Body of pancreas (tissue), 4 donors: Measurements from ENCODE around the gene SLC34A3. TPM values are rescaled to one million over a fixed set of nuclear protein-coding genes. Genes with fewer than 3 reads are reported as not detected.

Experiments used
- ATAC-seq: fragments of 150-250 bp; one replicate; pipeline ENCODE4 v1.9.1; 2016
- DNase-seq, 4 donors: peaks; one replicate each; pipeline ENCODE4 v3.0.0-alpha.2; 2019
- H3K27ac ChIP-seq, 4 donors: fragments of 200-600 bp; sonication (generic); 1 replicate in 3 of 4; 2 replicates in 1 of 4; pipeline versions ENCODE4 v1.5.1 to v1.6.1; 2016 to 2019; ENCODE audit warnings: mild to moderate bottlenecking in 1 of 4, mixed read lengths in 1 of 4, moderate library complexity in 1 of 4
- H3K27me3 ChIP-seq, 2 donors: fragments of 200-600 bp; sonication (generic); one replicate each; pipeline ENCODE4 v1.6.0; 2016; ENCODE audit warnings: mild to moderate bottlenecking in 1 of 2
- H3K36me3 ChIP-seq, 2 donors: fragments of 200-600 bp; sonication (generic); replicated peaks in 1 of 2; 2 replicates each; pipeline ENCODE4 v1.5.1; 2016; ENCODE audit warnings: low read depth in 2 of 2; ENCODE audit not compliant: insufficient read depth in 1 of 2
- H3K4me1 ChIP-seq: fragments of 200-600 bp; sonication (generic); one replicate; pipeline ENCODE4 v1.6.0; 2016
- H3K4me3 ChIP-seq, 2 donors: fragments of 200-600 bp; sonication (generic); 1 replicate in 1 of 2; 2 replicates in 1 of 2; pipeline ENCODE4 v1.5.1; 2016 to 2019
- H3K9me3 ChIP-seq, 3 donors: fragments of 200-600 bp; sonication (generic); 1 replicate in 2 of 3; 2 replicates in 1 of 3; pipeline ENCODE4 v1.5.1; 2016
- CTCF ChIP-seq, 7 experiments: fragments of 450-650 bp in 4 of 7; fragments of 200-600 bp in 3 of 7; sonication (generic) in 3 of 7; IDR thresholded peaks; one replicate each; pipeline ENCODE4 v1.5.1; 2016 to 2019; ENCODE audit warnings: antibody characterized with exemption in 7 of 7
- POLR2A ChIP-seq, 3 donors: fragments of 450-650 bp; IDR thresholded peaks; one replicate each; pipeline ENCODE4 v1.6.1; 2016; ENCODE audit warnings: antibody characterized with exemption in 3 of 3, mild to moderate bottlenecking in 2 of 3
- WGBS, 2 donors: methylation state at CpG; one replicate each; pipeline ENCODE4 v1.1.5; 2017; 5-methylcytosine and 5-hydroxymethylcytosine counted together
- intact Hi-C: fragments of 100-400 bp; cut with DNase I; formaldehyde crosslinking; loops from one replicate; pipeline ENCODE4 v1.15.1; 2023
- total RNA-seq, 2 donors: library from RNA; depleted of rRNA; stranded (reverse); fragments of >200 nt; gene quantifications; one replicate each; pipeline ENCODE4 v1.1.0, GENCODE V29; 2016

Gene SLC34A3
- total RNA-seq, 2 donors from 2014 or later, result 0.33 TPM; not detected in 1

- Histone ChIP-seq H3K27ac (peak overlapping the region; percentile 47 to 79 (median 66)), H3K36me3 (peaks cover 5 to 7% of the 10 kb centered on the region in 2 donors)
These were observed 38.0 kb downstream of the SLC34A3 start for GRCh38 chr9:137268538-137269201.

GRCh38 chr9:137269231-137269772 is 38.6 kb downstream of the SLC34A3 start:
- DNase-seq, result peak; percentile 66 to 82 (median 80)
- H3K9me3 ChIP-seq, result no peaks in the 10 kb centered on the region
- H3K4me3 ChIP-seq, result no peak overlapping the region
- H3K27me3 ChIP-seq, result no peaks in the 10 kb centered on the region
- 14 to 23% methylated on average over 14 to 17 of the region's 17 CpGs for WGBS, 2 donors
- peak overlapping the region; percentile 47 to 79 (median 66) for H3K27ac ChIP-seq
- peaks cover 5 to 7% of the 10 kb centered on the region in 2 donors for H3K36me3 ChIP-seq
- TF ChIP-seq CTCF (IDR thresholded peaks at IDR 0.05), result peak in 1 of 7 experiments; percentile 4
- peak in 1 of 3 donors; percentile 37 for TF ChIP-seq POLR2A (IDR thresholded peaks at IDR 0.05)
- peak; percentile 85 for ATAC-seq
- H3K4me1 ChIP-seq, result peaks cover 37% of the 10 kb centered on the region
- intact Hi-C loops, result no loop called here

More at GRCh38 chr9:137268538-137269201, 38.0 kb downstream of the SLC34A3 start:
- Histone ChIP-seq H3K9me3 (no peaks in the 10 kb centered on the region), H3K4me3 (no peak overlapping the region), H3K4me1 (peaks cover 32% of the 10 kb centered on the region), H3K27me3 (no peaks in the 10 kb centered on the region)
- 62 to 72% methylated on average over 19 of the region's 19 CpGs for WGBS, 2 donors
- DNase-seq, result no peak
- TF ChIP-seq POLR2A (IDR thresholded peaks at IDR 0.05), result no peak
- no peak for TF ChIP-seq CTCF (IDR thresholded peaks at IDR 0.05)
- intact Hi-C loops, result no loop called here
- ATAC-seq, result no peak

GRCh38 chr9:137270929-137271695 is 40.4 kb downstream of the SLC34A3 start:
- no peak for TF ChIP-seq POLR2A (IDR thresholded peaks at IDR 0.05)
- no peak for TF ChIP-seq CTCF (IDR thresholded peaks at IDR 0.05)
- intact Hi-C loops, result no loop called here
- Histone ChIP-seq H3K27ac (no peak overlapping the region), H3K4me1 (peaks cover 47% of the 10 kb centered on the region), H3K36me3 (peaks cover 3 to 7% of the 10 kb centered on the region in 2 donors), H3K4me3 (no peak overlapping the region), H3K9me3 (no peaks in the 10 kb centered on the region), H3K27me3 (no peaks in the 10 kb centered on the region)
- DNase-seq (no peak), ATAC-seq (no peak)
- 85 to 90% methylated on average over 16 to 32 of the region's 32 CpGs for whole genome bisulfite sequencing, 2 donors

GRCh38 chr9:137271696-137272076 is 41.0 kb downstream of the SLC34A3 start:
- no peak for ATAC-seq
- Histone ChIP-seq H3K4me3 (no peak overlapping the region), H3K27me3 (no peaks in the 10 kb centered on the region), H3K36me3 (peaks cover 2 to 7% of the 10 kb centered on the region in 2 donors), H3K9me3 (no peaks in the 10 kb centered on the region), H3K27ac (no peak overlapping the region), H3K4me1 (peaks cover 53% of the 10 kb centered on the region)
- TF ChIP-seq CTCF (IDR thresholded peaks at IDR 0.05) (no peak), POLR2A (IDR thresholded peaks at IDR 0.05) (no peak)
- 49 to 55% methylated on average over 3 of the region's 3 CpGs for WGBS, 2 donors
- no peak for DNase-seq
- intact Hi-C loops, result no loop called here
